Lower lobe of right lung (tissue), 2 donors: ENCODE data around the gene RC3H2. TPM values are rescaled to one million over a fixed set of nuclear protein-coding genes. Genes with fewer than 3 reads are reported as not detected.

Experiments used
- ATAC-seq, 2 donors: fragments of 200-7000 bp; cut with Tn5 transposase; one replicate each; pipeline ENCODE4 v1.9.1; 2020 to 2022; ENCODE audit warnings: mild to moderate bottlenecking in 2 of 2, moderate library complexity in 2 of 2
- DNase-seq: peaks from one replicate; pipeline ENCODE4 v3.0.0-alpha.2; 2020
- H3K27ac ChIP-seq: fragments of 200-600 bp; one replicate; pipeline ENCODE4 v1.8.0; 2022
- H3K27me3 ChIP-seq: fragments of 200-600 bp; one replicate; pipeline ENCODE4 v1.8.0; 2022; ENCODE audit warnings: low read depth
- H3K36me3 ChIP-seq: fragments of 200-600 bp; one replicate; pipeline ENCODE4 v1.8.0; 2022; ENCODE audit warnings: mild to moderate bottlenecking
- H3K4me1 ChIP-seq: fragments of 200-600 bp; one replicate; pipeline ENCODE4 v1.8.0; 2022
- H3K4me3 ChIP-seq: fragments of 200-600 bp; one replicate; pipeline ENCODE4 v1.8.0; 2022; ENCODE audit warnings: mild to moderate bottlenecking
- H3K9me3 ChIP-seq: fragments of 200-600 bp; one replicate; pipeline ENCODE4 v1.8.0; 2022
- intact Hi-C: fragments of 100-400 bp; cut with DNase I; formaldehyde crosslinking; loops from one replicate; pipeline ENCODE4 v1.11.0; 2022
- long read RNA-seq: library from polyadenylated mRNA; unstranded; transcript quantifications from one replicate; pipeline ENCODE4 v2.0.0, GENCODE V29; 2021
- total RNA-seq: library from RNA; stranded (reverse); fragmentation: NEBNext Ultra II Directional; extraction: Animal tissue kit (Norgen Biotek cat#: 25700); gene quantifications from one replicate; pipeline ENCODE4 v1.2.1, GENCODE V29; 2021
- TF ChIP-seq, protein P1 (sequence below): fragments of 200-600 bp; IDR thresholded peaks from one replicate; pipeline ENCODE4 v1.8.0; 2022; ENCODE audit warnings: antibody characterized with exemption, mild to moderate bottlenecking
- donor health status: DM: no; HTN: yes; CAD: no; lungs with severe emphysema.

RC3H2 gene, protein sequence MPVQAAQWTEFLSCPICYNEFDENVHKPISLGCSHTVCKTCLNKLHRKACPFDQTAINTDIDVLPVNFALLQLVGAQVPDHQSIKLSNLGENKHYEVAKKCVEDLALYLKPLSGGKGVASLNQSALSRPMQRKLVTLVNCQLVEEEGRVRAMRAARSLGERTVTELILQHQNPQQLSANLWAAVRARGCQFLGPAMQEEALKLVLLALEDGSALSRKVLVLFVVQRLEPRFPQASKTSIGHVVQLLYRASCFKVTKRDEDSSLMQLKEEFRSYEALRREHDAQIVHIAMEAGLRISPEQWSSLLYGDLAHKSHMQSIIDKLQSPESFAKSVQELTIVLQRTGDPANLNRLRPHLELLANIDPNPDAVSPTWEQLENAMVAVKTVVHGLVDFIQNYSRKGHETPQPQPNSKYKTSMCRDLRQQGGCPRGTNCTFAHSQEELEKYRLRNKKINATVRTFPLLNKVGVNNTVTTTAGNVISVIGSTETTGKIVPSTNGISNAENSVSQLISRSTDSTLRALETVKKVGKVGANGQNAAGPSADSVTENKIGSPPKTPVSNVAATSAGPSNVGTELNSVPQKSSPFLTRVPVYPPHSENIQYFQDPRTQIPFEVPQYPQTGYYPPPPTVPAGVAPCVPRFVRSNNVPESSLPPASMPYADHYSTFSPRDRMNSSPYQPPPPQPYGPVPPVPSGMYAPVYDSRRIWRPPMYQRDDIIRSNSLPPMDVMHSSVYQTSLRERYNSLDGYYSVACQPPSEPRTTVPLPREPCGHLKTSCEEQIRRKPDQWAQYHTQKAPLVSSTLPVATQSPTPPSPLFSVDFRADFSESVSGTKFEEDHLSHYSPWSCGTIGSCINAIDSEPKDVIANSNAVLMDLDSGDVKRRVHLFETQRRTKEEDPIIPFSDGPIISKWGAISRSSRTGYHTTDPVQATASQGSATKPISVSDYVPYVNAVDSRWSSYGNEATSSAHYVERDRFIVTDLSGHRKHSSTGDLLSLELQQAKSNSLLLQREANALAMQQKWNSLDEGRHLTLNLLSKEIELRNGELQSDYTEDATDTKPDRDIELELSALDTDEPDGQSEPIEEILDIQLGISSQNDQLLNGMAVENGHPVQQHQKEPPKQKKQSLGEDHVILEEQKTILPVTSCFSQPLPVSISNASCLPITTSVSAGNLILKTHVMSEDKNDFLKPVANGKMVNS
- total RNA-seq: 44.2 TPM
- long read RNA-seq, transcript RC3H2-202 (21 exons, 3,991 nt): major isoform, 15 of 44 reads
- long read RNA-seq, partial matches to known transcripts: 4 of 44 reads
- long read RNA-seq, other reads (novel, unspliced or antisense): 23 of 44 reads

DNA sequence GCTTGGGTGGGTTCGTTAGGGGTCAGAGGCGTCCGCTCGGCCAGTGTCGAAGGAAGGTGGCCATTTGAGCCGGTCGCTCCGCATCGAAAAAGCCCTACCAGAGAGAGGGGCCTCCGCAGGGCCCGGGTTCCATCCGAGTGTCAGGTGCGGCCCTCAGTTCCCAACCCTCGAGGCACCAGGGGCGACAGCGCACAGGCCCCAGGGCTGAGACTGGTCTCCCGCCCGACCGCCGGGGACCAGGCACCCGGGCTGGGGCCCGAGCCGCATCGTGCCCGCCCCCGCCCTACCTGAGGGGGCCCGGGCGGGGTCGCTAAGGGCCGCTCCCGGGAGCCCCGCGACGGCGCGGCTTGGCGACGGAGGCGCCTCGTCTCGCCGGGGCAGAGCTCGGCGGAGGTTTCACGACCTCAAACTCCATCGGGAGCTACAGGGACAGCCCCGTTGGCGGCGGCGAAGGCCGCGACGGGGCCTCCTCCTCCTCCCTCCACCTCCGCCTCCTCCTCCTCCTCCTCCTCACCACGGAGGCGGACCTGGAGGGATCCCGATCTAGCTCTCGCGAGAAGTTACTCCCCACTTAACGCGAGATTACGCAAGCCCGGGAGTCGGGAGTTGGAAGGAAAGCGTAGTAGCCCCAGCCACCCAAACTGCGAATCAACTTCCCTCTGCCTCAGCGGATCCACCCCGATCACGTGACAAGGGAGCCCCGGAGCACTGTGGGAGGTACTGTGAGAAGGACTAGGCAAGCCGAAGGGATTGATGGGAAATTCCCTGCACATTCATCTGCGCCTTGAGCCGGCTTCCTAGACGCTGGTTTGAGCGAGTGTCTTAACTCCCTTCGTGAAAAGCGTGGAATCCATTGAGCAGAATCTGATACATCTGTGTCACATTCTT, at the start of gene RC3H2:
Gene RC3H2 (minus strand): TSS at position 537 of the 888 bp plus-strand sequence. CDS start 7,850 bp downstream, outside the sequence.
- intact Hi-C loops: no loop called here
- Histone ChIP-seq H3K36me3 (peaks cover 18% of the 10 kb centered on the region), H3K4me1 (peaks cover 42% of the 10 kb centered on the region), H3K4me3 (peak within 1 kb of the TSS; percentile 93), H3K27ac (peak within 1 kb of the TSS; percentile 95), H3K27me3 (no peaks in the 10 kb centered on the region), H3K9me3 (no peaks in the 10 kb centered on the region)
- ATAC-seq (peak; percentile 98 to 99), DNase-seq (peak; percentile 98)
- TF ChIP-seq, protein P1, sequence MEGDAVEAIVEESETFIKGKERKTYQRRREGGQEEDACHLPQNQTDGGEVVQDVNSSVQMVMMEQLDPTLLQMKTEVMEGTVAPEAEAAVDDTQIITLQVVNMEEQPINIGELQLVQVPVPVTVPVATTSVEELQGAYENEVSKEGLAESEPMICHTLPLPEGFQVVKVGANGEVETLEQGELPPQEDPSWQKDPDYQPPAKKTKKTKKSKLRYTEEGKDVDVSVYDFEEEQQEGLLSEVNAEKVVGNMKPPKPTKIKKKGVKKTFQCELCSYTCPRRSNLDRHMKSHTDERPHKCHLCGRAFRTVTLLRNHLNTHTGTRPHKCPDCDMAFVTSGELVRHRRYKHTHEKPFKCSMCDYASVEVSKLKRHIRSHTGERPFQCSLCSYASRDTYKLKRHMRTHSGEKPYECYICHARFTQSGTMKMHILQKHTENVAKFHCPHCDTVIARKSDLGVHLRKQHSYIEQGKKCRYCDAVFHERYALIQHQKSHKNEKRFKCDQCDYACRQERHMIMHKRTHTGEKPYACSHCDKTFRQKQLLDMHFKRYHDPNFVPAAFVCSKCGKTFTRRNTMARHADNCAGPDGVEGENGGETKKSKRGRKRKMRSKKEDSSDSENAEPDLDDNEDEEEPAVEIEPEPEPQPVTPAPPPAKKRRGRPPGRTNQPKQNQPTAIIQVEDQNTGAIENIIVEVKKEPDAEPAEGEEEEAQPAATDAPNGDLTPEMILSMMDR: no peak

DNA sequence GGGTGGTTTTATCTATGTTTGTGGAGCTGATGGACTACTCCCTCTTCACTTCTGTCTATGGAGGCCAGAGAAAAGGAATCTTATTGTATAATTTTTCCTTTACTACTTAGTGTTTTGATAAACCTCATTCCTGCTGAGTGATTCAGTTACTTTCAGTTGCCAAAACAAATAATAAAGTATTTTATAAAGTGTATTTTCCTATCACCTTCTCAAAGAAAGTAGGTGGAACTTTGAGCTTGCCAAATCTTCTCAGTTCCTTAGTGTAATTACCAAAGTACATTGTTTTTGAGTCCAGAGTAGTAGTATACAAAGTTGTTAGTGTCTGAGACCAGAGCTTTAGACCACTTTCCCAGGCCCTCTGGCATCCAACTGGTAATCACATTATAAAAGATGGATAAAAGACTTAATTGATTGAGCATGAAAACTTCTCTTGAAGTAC, 49.1 kb upstream of the RC3H2 start:
- Histone ChIP-seq H3K4me1 (peaks cover 44% of the 10 kb centered on the region), H3K27ac (no peak overlapping the region), H3K36me3 (no peaks in the 10 kb centered on the region), H3K4me3 (no peak overlapping the region), H3K27me3 (no peaks in the 10 kb centered on the region), H3K9me3 (no peaks in the 10 kb centered on the region)
- DNase-seq (no peak), ATAC-seq (peak in 1 of 2 donors; percentile 78)
- intact Hi-C loops: no loop called here
- TF ChIP-seq, protein P1: no peak

DNA sequence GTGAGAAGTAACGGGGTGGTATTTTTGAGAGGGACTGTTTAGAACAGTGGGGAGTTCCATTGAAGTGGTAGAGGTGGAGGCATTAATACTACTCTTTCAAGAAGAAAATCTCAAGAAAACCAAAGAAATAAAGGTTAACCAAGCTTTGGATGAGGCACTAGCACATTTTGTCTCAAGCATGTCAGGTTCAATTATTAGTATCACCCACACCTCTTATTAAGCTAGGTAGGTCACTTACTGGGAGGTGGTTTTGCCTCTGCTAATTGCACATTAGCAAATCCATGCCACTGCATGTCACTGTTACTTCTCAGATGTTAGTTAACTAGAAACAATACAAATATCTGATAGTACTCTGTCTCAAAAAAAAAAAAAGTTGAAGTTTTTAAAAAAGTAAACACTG, 45.9 kb upstream of the RC3H2 start:
- DNase-seq (no peak), ATAC-seq (peak in 1 of 2 donors; percentile 32)
- Histone ChIP-seq H3K27ac (no peak overlapping the region), H3K4me3 (no peak overlapping the region), H3K36me3 (no peaks in the 10 kb centered on the region), H3K27me3 (no peaks in the 10 kb centered on the region), H3K4me1 (peaks cover 56% of the 10 kb centered on the region), H3K9me3 (no peaks in the 10 kb centered on the region)
- TF ChIP-seq, protein P1: no peak
- intact Hi-C loops: no loop called here

DNA sequence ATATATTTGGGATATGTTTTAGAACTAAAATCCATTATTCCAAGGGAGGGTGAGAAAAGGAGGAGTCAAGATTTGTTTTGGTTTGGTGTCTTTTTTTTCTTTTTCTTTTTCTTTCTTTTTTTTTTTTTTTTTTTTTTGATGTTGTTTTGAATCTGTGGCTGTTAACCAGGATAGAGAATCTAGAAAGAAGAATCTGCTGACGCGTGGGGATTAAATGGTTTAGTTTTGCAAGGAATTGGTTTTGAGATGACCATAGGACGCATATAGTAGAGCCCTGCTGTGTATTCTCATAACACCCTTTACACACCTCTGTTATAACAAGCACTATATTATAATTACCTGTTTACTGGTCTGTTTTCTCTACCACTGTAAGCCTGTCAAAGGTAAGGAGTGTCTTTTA, 45.1 kb upstream of the RC3H2 start:
- peaks cover 59% of the 10 kb centered on the region for H3K4me1 ChIP-seq
- H3K27me3 ChIP-seq: no peaks in the 10 kb centered on the region
- H3K9me3 ChIP-seq: no peaks in the 10 kb centered on the region
- no peak overlapping the region for H3K27ac ChIP-seq
- H3K4me3 ChIP-seq: no peak overlapping the region
- no peaks in the 10 kb centered on the region for H3K36me3 ChIP-seq
- no peak for ATAC-seq
- TF ChIP-seq, protein P1: no peak
- intact Hi-C loops: no loop called here
- no peak for DNase-seq
